ENCODE data around the gene TARP.
"Not testable (repeated sequence)": the region's sequence is repeated elsewhere in the genome, so short reads cannot be mapped to it uniquely, and the experiment has no call there.

Gene TARP

GRCh38 chr7:38261601-38262000, 11.8 kb downstream of the TARP start:
- not testable (repeated sequence) for DNase-seq (ENCODE audit: low read depth)

- DNase-seq (ENCODE audit: low read depth), result not testable (repeated sequence)
Observed at GRCh38 chr7:38259157-38259556, 14.3 kb downstream of the TARP start.

- no peak for DNase-seq (ENCODE audit: low read depth)
Observed at GRCh38 chr7:38257350-38257677, 16.1 kb downstream of the TARP start.

- DNase-seq (ENCODE audit: low read depth), result not testable (repeated sequence)
Observed at GRCh38 chr7:38249849-38250248, 23.6 kb downstream of the TARP start.

GRCh38 chr7:38248069-38248567, 25.3 kb downstream of the TARP start:
- no peak for DNase-seq (ENCODE audit: low read depth)

GRCh38 chr7:38245409-38245977, 27.9 kb downstream of the TARP start:
- no peak for DNase-seq (ENCODE audit: low read depth)

GRCh38 chr7:38244516-38244915, 28.9 kb downstream of the TARP start:
- no peak for DNase-seq (ENCODE audit: low read depth)

- DNase-seq (ENCODE audit: low read depth), result not testable (repeated sequence)
Observed at GRCh38 chr7:38243345-38243744, 30.1 kb downstream of the TARP start.

GRCh38 chr7:38242814-38243213, 30.6 kb downstream of the TARP start:
- no peak for DNase-seq (ENCODE audit: low read depth)

- DNase-seq (ENCODE audit: low read depth), result no peak
Observed at GRCh38 chr7:38241071-38241470, 32.4 kb downstream of the TARP start.

GRCh38 chr7:38239129-38239528, 34.3 kb downstream of the TARP start:
- DNase-seq (ENCODE audit: low read depth), result not testable (repeated sequence)

- no peak for DNase-seq (ENCODE audit: low read depth)
Observed at GRCh38 chr7:38235606-38236005, 37.8 kb downstream of the TARP start.

GRCh38 chr7:38234759-38235158, 38.7 kb downstream of the TARP start:
- DNase-seq (ENCODE audit: low read depth), result not testable (repeated sequence)

GRCh38 chr7:38232502-38233366, 40.7 kb downstream of the TARP start:
- DNase-seq (ENCODE audit: low read depth), result no peak

GRCh38 chr7:38229884-38230642, 43.4 kb downstream of the TARP start:
- no peak for DNase-seq (ENCODE audit: low read depth)

GRCh38 chr7:38229386-38229785, 44.0 kb downstream of the TARP start:
- no peak for DNase-seq (ENCODE audit: low read depth)

- DNase-seq (ENCODE audit: low read depth), result no peak
Observed at GRCh38 chr7:38224392-38224791, 49.0 kb downstream of the TARP start.

GRCh38 chr7:38223306-38223705, 50.1 kb downstream of the TARP start:
- DNase-seq (ENCODE audit: low read depth), result no peak

- DNase-seq (ENCODE audit: low read depth), result no peak
Observed at GRCh38 chr7:38222481-38223096, 50.8 kb downstream of the TARP start.

- DNase-seq (ENCODE audit: low read depth), result no peak
Observed at GRCh38 chr7:38220452-38220851, 53.0 kb downstream of the TARP start.

GRCh38 chr7:38217672-38218071, 55.8 kb downstream of the TARP start:
- DNase-seq (ENCODE audit: low read depth), result no peak

Data from GM04504 (cell line).